Measurements from ENCODE around the gene MIB2.

- peak; percentile 13; the same call in 1 of the 2 replicates for TF ChIP-seq POLR2AphosphoS5 (IDR thresholded peaks at IDR 0.05; ENCODE audit: low read depth, low read length)
- 0 out of 2 replicates have a peak, but pooled peaks have one; percentile 24 for TF ChIP-seq POLR2A (IDR thresholded peaks at IDR 0.05; ENCODE audit: low read depth, low read length)
These were observed 63.5 kb downstream of the MIB2 start for GRCh38 chr1:1678581-1679380.

All from GM12891 (cell line).